CD4-positive, alpha-beta T cell (primary cell): ENCODE measurements around the gene PDILT. TPM values are rescaled to one million over a fixed set of nuclear protein-coding genes. Genes with fewer than 3 reads are reported as not detected.
A peak's percentile ranks its signal among the peaks of the same experiment; 100 is the strongest.

Experiments used
- ATAC-seq: fragments of 200-7000 bp; cut with Tn5 transposase; one replicate; pipeline ENCODE4 v1.10.0; 2022; ENCODE audit warnings: mild to moderate bottlenecking; ENCODE audit not compliant: poor library complexity
- CTCF ChIA-PET: fragments of 350-600 bp; sonication (Branson Sonifier 250); formaldehyde crosslinking; loops from one replicate; lab custom pipeline; 2021; ENCODE audit warnings: antibody characterized with exemption, inconsistent platforms; lab: Charles Lee
- POLR2A ChIA-PET: fragments of 350-600 bp; sonication (Branson Sonifier 250); formaldehyde crosslinking; loops from one replicate; lab custom pipeline; 2021; ENCODE audit warnings: antibody characterized with exemption, inconsistent platforms; lab: Charles Lee
- DNase-seq, 14 experiments: peaks; one replicate each; pipeline ENCODE4 v3.0.0-alpha.2; 2013 to 2020; ENCODE audit warnings: mixed read lengths in 2 of 14
- H3K27ac ChIP-seq, 2 donors: one replicate each; pipeline versions ENCODE4 v1.5.1 to v1.7.0; 2013; ENCODE audit warnings: low read length in 2 of 2, low read depth in 1 of 2, mild to moderate bottlenecking in 1 of 2
- H3K27me3 ChIP-seq, 2 experiments: 1 replicate in 1 of 2; 2 replicates in 1 of 2; pipeline versions ENCODE4 v1.6.1 to v1.7.0; 2013; ENCODE audit warnings: low read length in 2 of 2, control low read depth in 1 of 2, mild to moderate bottlenecking in 1 of 2, moderate library complexity in 1 of 2; ENCODE audit not compliant: insufficient read depth in 2 of 2, control insufficient read depth in 1 of 2
- H3K36me3 ChIP-seq: one replicate; pipeline ENCODE4 v1.6.1; 2013; ENCODE audit warnings: low read length, control low read depth; ENCODE audit not compliant: insufficient read depth
- H3K4me1 ChIP-seq: one replicate; pipeline ENCODE4 v1.6.1; 2013; ENCODE audit warnings: low read length, control low read depth; ENCODE audit not compliant: insufficient read depth
- H3K4me3 ChIP-seq: one replicate; pipeline ENCODE4 v1.5.1; 2013; ENCODE audit warnings: mild to moderate bottlenecking, low read length, moderate library complexity
- H3K9me3 ChIP-seq, 2 experiments: 1 replicate in 1 of 2; 2 replicates in 1 of 2; pipeline versions ENCODE4 v1.6.1 to v1.7.0; 2013; ENCODE audit warnings: low read length in 2 of 2, mild to moderate bottlenecking in 2 of 2, control low read depth in 1 of 2, moderate library complexity in 1 of 2; ENCODE audit not compliant: control insufficient read depth in 1 of 2, insufficient read depth in 1 of 2
- H3K27ac Mint-ChIP-seq: one replicate; pipeline ENCODE4 v1.8.0; 2020; ENCODE audit warnings: mixed read lengths
- H3K27me3 Mint-ChIP-seq: one replicate; pipeline ENCODE4 v1.8.0; 2021; ENCODE audit warnings: mixed read lengths
- H3K36me3 Mint-ChIP-seq: one replicate; pipeline ENCODE4 v1.8.0; 2021; ENCODE audit warnings: low read depth, mixed read lengths
- H3K4me1 Mint-ChIP-seq: one replicate; pipeline ENCODE4 v1.8.0; 2021; ENCODE audit warnings: low read depth, mixed read lengths
- H3K4me3 Mint-ChIP-seq: one replicate; pipeline ENCODE4 v1.8.0; 2020; ENCODE audit warnings: mild to moderate bottlenecking, mixed read lengths
- H3K9me3 Mint-ChIP-seq: one replicate; pipeline ENCODE4 v1.8.0; 2020; ENCODE audit warnings: mixed read lengths
- intact Hi-C, 2 experiments: fragments of 100-400 bp; cut with DNase I in 1 of 2; cut with micrococcal nuclease in 1 of 2; formaldehyde crosslinking; loops; one replicate each; pipeline versions ENCODE4 v1.15.1 to v1.9.0; 2023 to 2025; cut with DNase I, micrococcal nuclease
- total RNA-seq, 174 experiments: library from RNA in 2 of 174; stranded (reverse) in 2 of 174; gene quantifications; one replicate each; pipeline ENCODE4 v1.2.3 and lab custom pipeline; 2021 to 2026
- TF ChIP-seq, protein P1 (sequence below): fragments of 200-600 bp; IDR thresholded peaks from one replicate; pipeline ENCODE4 v1.8.0; 2022; ENCODE audit warnings: antibody characterized with exemption, mild to moderate bottlenecking

Gene PDILT
- total RNA-seq, 2 experiments from 2014 or later, result not detected

DNA sequence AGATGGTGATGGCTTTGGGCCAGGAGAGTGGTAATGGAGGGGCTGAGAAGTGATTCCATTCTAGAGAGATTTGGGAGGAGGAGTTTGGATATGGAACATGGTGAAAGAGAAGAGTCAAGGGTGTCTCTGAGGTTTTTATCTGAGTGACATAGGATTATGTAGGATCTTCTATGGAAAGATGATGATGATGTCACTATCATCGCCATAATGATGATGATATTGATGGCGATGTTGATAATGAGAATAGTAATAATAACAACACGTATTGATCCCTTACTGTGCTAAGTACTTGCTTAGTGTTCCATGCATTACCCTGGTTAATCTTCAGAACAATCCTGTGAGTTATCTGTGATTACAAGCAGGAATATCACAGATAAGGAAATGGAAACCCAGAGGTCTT is 16.6 kb downstream of the PDILT start:
- TF ChIP-seq, protein P1, sequence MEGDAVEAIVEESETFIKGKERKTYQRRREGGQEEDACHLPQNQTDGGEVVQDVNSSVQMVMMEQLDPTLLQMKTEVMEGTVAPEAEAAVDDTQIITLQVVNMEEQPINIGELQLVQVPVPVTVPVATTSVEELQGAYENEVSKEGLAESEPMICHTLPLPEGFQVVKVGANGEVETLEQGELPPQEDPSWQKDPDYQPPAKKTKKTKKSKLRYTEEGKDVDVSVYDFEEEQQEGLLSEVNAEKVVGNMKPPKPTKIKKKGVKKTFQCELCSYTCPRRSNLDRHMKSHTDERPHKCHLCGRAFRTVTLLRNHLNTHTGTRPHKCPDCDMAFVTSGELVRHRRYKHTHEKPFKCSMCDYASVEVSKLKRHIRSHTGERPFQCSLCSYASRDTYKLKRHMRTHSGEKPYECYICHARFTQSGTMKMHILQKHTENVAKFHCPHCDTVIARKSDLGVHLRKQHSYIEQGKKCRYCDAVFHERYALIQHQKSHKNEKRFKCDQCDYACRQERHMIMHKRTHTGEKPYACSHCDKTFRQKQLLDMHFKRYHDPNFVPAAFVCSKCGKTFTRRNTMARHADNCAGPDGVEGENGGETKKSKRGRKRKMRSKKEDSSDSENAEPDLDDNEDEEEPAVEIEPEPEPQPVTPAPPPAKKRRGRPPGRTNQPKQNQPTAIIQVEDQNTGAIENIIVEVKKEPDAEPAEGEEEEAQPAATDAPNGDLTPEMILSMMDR, result no peak
- DNase-seq, result no peak
- Mint-ChIP-seq H3K27ac (no peak overlapping the region), H3K27me3 (peaks cover 23% of the 10 kb centered on the region), H3K36me3 (no peaks in the 10 kb centered on the region), H3K4me3 (no peak overlapping the region), H3K9me3 (no peaks in the 10 kb centered on the region), H3K4me1 (no peaks in the 10 kb centered on the region)
- Histone ChIP-seq H3K27me3 (peaks cover 7 to 8% of the 10 kb centered on the region in 2 experiments), H3K4me3 (no peak overlapping the region), H3K27ac (no peak overlapping the region), H3K4me1 (peaks cover 4% of the 10 kb centered on the region), H3K36me3 (no peaks in the 10 kb centered on the region), H3K9me3 (no peaks in the 10 kb centered on the region)
- ChIA-PET POLR2A (no interaction called here), CTCF (no interaction called here)
- ATAC-seq, result no peak
- intact Hi-C loops, result loop anchor here in 1 of 2 experiments (10.0 kb wide), 1 partner anchor 1303 kb away; no protein-coding TSS in a partner anchor

DNA sequence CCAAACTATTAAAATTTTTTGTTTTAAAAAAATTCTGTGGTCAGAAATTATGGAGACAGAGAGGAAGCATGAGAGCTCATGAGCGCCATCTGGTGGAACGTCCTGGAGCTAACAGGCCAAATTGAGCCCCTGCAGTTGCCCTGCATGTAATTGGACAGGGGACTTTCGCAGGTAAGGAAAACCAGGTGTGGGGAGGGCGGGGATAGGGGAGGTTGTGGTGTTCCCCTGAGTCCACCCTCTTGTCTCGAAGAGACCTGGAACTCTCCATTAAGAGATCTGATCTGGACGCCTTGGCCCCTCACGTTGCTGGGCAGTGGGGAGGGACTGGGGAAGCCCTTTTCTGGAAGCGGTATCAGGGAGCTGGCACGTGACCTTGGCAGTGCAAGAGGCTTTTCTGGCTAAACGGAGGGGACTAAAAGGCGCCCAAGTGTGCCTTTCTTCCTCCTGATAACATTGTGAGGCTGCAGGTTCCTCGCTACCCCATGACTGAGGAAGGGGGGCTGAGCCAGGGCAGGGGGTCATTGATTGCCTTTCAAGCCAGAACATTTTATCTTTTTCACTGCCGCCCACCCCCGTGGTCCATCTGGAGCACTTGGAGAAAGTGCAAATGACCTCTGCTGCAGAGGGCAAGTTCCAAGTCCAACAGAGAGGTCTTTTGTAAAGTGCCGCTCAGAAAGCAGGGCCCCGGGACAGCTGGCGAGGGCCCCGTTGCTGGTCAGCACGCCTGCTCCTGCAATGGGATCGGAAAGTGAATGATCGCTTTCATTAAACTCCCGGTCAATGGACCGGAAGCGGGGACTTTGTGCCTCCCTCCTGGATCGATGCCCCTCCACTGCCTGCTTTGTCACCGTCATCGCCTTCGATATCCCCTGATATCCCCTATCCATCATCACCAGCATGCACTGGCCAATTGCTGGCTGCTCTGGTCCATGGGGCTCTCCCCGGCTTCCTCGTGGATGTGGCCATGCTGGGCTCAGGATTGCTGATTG is 18.4 kb downstream of the PDILT start:
- H3K27me3 ChIP-seq, result peaks cover 7 to 8% of the 10 kb centered on the region in 2 experiments
- intact Hi-C loops, result loop anchor here in 1 of 2 experiments (10.0 kb wide), 1 partner anchor 1301 kb away; no protein-coding TSS in a partner anchor
- H3K4me1 Mint-ChIP-seq, result no peaks in the 10 kb centered on the region
- ChIA-PET POLR2A (no interaction called here), CTCF (interaction anchor here (0.6 to 2.9 kb wide), 4 partner anchors 9 to 1603 kb away, joined by 3 to 14 read pairs (median 7); no protein-coding TSS in a partner anchor)
- H3K9me3 ChIP-seq, result no peaks in the 10 kb centered on the region
- no peak for ATAC-seq
- DNase-seq, result peak; percentile 13 to 71 (median 36)
- no peaks in the 10 kb centered on the region for H3K36me3 Mint-ChIP-seq
- H3K36me3 ChIP-seq, result no peaks in the 10 kb centered on the region
- TF ChIP-seq, protein P1, result peak; percentile 84
- no peak overlapping the region for H3K4me3 Mint-ChIP-seq
- H3K27me3 Mint-ChIP-seq, result peaks cover 23% of the 10 kb centered on the region
- no peaks in the 10 kb centered on the region for H3K9me3 Mint-ChIP-seq
- H3K27ac ChIP-seq, result no peak overlapping the region
- H3K4me1 ChIP-seq, result peaks cover 6% of the 10 kb centered on the region
- no peak overlapping the region for H3K27ac Mint-ChIP-seq
- H3K4me3 ChIP-seq, result no peak overlapping the region

DNA sequence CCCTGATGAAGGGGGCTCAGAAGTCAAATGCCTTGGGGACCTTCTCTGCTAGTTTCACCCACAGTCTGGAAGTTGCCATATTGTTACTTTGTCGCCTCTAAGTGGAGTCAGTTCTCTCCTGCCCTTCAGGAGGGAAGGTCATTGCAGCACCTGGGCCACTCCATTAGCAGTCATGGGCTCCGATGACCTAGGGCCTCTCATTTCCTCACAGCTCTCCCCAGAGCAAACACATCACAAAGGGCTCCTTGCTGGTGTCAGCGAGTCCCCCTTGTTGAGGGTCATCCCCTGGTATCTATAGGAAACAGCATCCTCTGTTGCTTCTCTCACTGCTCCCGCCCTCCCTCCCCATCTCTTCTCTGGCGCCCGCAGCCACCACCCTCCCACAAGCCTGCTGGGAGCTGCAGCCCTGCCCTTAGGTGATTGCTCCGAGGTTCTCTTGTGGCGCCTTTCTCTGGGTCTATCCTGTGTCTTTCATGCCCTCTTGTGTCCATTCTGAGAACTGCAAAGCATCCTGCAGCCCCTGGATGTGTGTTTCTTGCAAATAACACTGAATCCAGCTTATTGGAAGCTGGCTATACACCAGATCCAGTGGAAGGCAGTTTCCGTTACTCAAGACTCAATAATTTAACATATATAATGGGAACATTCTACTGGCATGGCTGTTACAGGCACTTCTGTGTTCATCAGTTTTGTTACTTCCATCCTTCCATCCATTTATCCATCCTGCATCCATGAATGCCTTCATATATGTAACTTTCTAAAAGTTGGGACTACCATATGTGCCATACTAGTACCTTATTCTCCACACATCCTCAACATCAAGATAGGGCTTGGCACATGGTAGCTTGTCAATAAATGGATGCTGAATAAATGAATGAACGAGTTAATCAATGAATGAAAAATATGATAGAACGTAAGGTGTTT is 21.2 kb downstream of the PDILT start:
- TF ChIP-seq, protein P1, result peak; percentile 66
- H3K4me3 Mint-ChIP-seq, result no peak overlapping the region
- H3K27ac Mint-ChIP-seq, result no peak overlapping the region
- peaks cover 7 to 8% of the 10 kb centered on the region in 2 experiments for H3K27me3 ChIP-seq
- H3K36me3 ChIP-seq, result no peaks in the 10 kb centered on the region
- H3K27ac ChIP-seq, result no peak overlapping the region
- ATAC-seq (peak; percentile 66), DNase-seq (peak in 13 of 14 experiments; percentile 3 to 63 (median 17))
- no peaks in the 10 kb centered on the region for H3K4me1 Mint-ChIP-seq
- H3K4me3 ChIP-seq, result no peak overlapping the region
- H3K4me1 ChIP-seq, result peaks cover 6% of the 10 kb centered on the region
- CTCF ChIA-PET, result interaction anchor here (0.6 to 0.7 kb wide), 2 partner anchors 476 to 1396 kb away, joined by 3 to 4 read pairs; no protein-coding TSS in a partner anchor
- no peaks in the 10 kb centered on the region for H3K36me3 Mint-ChIP-seq
- no peaks in the 10 kb centered on the region for H3K9me3 ChIP-seq
- POLR2A ChIA-PET, result no interaction called here
- no peaks in the 10 kb centered on the region for H3K9me3 Mint-ChIP-seq
- H3K27me3 Mint-ChIP-seq, result peaks cover 38% of the 10 kb centered on the region
- intact Hi-C loops, result loop anchor here (1.0 to 10.0 kb wide), 2 partner anchors 476 to 1299 kb away; no protein-coding TSS in a partner anchor
